LNCAP (cell line): ENCODE data around the gene ZNF385A.

Experiments used
- CTCF ChIP-seq: fragments of 450-650 bp; IDR thresholded peaks from 2 replicates; pipeline ENCODE4 v1.5.1; 2017; ENCODE audit warnings: mild to moderate bottlenecking

ZNF385A gene

GRCh38 chr12:54352022-54352531 lies 32.5 kb downstream of the ZNF385A start:
- no peak for TF ChIP-seq CTCF

GRCh38 chr12:54351341-54351740 lies 33.2 kb downstream of the ZNF385A start:
- no peak for TF ChIP-seq CTCF

GRCh38 chr12:54350743-54351142 lies 33.8 kb downstream of the ZNF385A start:
- no peak for TF ChIP-seq CTCF

- no peak for TF ChIP-seq CTCF
Observed at GRCh38 chr12:54349679-54350078, 34.9 kb downstream of the ZNF385A start.

DNA sequence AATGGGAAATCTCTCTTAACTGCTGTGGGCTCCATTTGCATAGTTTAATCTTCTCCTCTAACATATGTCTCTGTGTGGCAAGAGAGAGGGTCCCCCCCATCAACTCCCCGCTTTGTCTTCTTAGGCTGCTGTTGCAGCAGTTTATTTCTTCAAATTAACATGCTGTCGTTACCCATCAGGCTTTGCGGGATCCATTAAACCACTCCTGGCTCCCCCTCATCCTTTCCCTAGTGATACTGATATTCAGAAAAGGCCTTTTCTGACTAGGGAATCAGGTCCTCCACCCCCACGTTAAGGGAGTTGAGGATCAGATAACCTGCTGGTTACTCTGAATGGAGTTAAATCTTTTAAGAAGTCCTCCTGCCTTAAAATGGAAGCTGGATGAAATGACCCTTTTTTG lies 35.5 kb downstream of the ZNF385A start:
- no peak for TF ChIP-seq CTCF

GRCh38 chr12:54341378-54342300 lies 42.9 kb downstream of the ZNF385A start:
- no peak for TF ChIP-seq CTCF

- no peak for TF ChIP-seq CTCF
Observed at GRCh38 chr12:54340846-54341245, 43.7 kb downstream of the ZNF385A start.
